Measurements from ENCODE around the gene NSD2.

The NSD2 gene

GRCh38 chr4:1854752-1855151 lies 16.4 kb upstream of the NSD2 start:
- WGBS, 2 experiments: 100% methylated on average over 1 of the region's 1 CpG; no CpG with 5 or more reads in 1 of the 2 experiments
- Histone ChIP-seq H3K27me3 (ENCODE audit: control insufficient read depth, insufficient read depth, low read length, poor library complexity, severe bottlenecking) (peaks cover 33% of the 10 kb centered on the region), H3K9me3 (ENCODE audit: control insufficient read depth, low read length) (no peaks in the 10 kb centered on the region), H3K36me3 (ENCODE audit: control insufficient read depth, insufficient read depth, low read length) (no peaks in the 10 kb centered on the region), H3K27ac (ENCODE audit: insufficient read depth, low read depth, low read length, poor library complexity, severe bottlenecking) (no peak overlapping the region), H3K4me1 (ENCODE audit: control insufficient read depth, insufficient read depth, low read length) (peaks cover 4% of the 10 kb centered on the region), H3K4me3 (ENCODE audit: insufficient read depth, low read depth, low read length) (peak overlapping the region; percentile 70)

DNA sequence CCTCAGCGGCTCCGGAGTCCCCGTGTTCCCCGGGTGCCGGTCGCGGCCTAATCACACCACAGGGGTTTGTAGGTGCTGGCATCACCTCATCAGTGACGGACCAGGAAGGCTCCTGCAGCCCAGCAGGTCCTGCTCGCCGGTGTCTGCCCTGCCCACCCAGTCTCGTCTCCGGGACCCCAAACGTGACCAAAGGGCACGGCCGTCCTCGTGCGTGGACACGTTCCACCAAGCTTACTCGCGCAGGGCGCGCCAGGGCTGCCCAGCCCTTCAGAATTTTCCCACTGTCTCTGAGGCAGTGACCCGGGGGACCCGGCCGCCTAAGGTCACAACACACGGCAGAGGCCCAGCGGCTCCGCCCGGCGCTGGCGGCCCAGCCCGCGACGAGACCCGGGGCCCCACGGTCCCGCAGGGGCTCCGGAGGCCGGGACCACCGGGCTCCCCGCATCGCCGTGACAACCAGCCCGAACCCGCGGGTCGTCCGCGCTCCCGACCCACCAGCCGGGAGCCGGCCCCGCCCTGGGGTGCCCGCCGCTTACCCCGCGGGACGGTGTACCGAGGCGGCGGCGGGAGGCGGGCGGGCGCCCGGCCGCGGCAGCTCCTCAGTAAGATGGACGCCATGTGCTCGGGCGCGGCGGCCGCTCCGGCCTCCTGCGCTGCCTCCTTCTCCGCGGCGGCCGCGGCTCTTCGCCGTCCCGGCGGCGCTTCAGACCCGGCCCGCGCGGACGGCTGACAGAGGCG lies 15.7 kb upstream of the NSD2 start:
- H3K27ac ChIP-seq (ENCODE audit: insufficient read depth, low read depth, low read length, poor library complexity, severe bottlenecking): peak overlapping the region; percentile 16
- WGBS, 2 experiments: 1% methylated on average over 92 of the region's 92 CpGs
- no peaks in the 10 kb centered on the region for H3K9me3 ChIP-seq (ENCODE audit: control insufficient read depth, low read length)

GRCh38 chr4:1856071-1856942 lies 14.9 kb upstream of the NSD2 start, which contains the start of gene LETM1:
Gene LETM1 (minus strand): TSS chr4:1856156. CDS start chr4:1855950, 206 bp downstream.
- Histone ChIP-seq H3K36me3 (ENCODE audit: control insufficient read depth, insufficient read depth, low read length) (no peaks in the 10 kb centered on the region), H3K9me3 (ENCODE audit: control insufficient read depth, low read length) (no peaks in the 10 kb centered on the region), H3K4me3 (ENCODE audit: insufficient read depth, low read depth, low read length) (peak within 1 kb of the TSS; percentile 70), H3K4me1 (ENCODE audit: control insufficient read depth, insufficient read depth, low read length) (peaks cover 4% of the 10 kb centered on the region), H3K27me3 (ENCODE audit: control insufficient read depth, insufficient read depth, low read length, poor library complexity, severe bottlenecking) (peaks cover 47% of the 10 kb centered on the region), H3K27ac (ENCODE audit: insufficient read depth, low read depth, low read length, poor library complexity, severe bottlenecking) (peak within 1 kb of the TSS; percentile 16)
- 0 to 1% methylated on average over 107 of the region's 107 CpGs for WGBS, 2 experiments

More for the DNA sequence above, 15.7 kb upstream of the NSD2 start:
- H3K27me3 ChIP-seq (ENCODE audit: control insufficient read depth, insufficient read depth, low read length, poor library complexity, severe bottlenecking): peaks cover 39% of the 10 kb centered on the region
- no peaks in the 10 kb centered on the region for H3K36me3 ChIP-seq (ENCODE audit: control insufficient read depth, insufficient read depth, low read length)
- H3K4me3 ChIP-seq (ENCODE audit: insufficient read depth, low read depth, low read length): peak overlapping the region; percentile 70
- H3K4me1 ChIP-seq (ENCODE audit: control insufficient read depth, insufficient read depth, low read length): peaks cover 4% of the 10 kb centered on the region

DNA sequence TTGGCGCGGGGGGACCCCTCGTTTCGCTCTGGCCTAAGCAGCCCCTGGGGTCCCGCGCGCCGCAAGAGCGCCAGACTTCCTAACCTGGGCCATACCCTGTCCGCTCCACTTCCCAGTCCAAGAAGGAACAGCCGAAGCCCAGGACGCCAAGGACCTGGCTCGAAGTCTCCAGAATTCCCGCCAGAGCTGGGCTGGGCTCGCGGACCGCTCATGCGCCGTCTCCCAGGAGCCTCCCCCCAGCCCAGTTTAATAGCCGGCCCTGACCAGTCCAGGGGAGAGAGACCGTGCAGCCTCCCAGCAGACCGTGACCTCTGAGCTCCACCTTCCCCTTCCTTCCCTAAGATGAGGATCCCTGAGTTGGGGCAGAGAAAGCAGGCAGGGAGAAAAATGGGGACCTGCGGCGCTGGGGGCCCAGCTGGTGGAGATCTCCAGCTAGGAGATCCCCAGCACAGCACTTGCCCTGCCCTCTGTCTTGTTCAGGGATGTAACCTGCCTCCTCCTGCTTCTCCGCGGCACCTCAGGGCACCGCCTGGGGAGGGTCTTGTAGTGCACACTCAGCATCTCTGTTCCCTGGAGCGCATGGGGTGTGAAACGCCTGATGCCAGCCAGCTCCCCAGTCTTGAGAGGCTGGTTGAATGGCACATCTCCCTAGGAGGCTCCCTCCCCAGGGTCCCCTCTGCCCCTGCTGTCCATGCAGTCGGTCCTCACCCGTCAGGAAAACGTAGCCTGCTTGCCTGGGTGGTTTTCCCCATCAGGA lies 14.1 kb upstream of the NSD2 start:
- peak overlapping the region; percentile 70 for H3K4me3 ChIP-seq (ENCODE audit: insufficient read depth, low read depth, low read length)
- H3K27me3 ChIP-seq (ENCODE audit: control insufficient read depth, insufficient read depth, low read length, poor library complexity, severe bottlenecking): peaks cover 55% of the 10 kb centered on the region
- H3K9me3 ChIP-seq (ENCODE audit: control insufficient read depth, low read length): no peaks in the 10 kb centered on the region
- H3K36me3 ChIP-seq (ENCODE audit: control insufficient read depth, insufficient read depth, low read length): no peaks in the 10 kb centered on the region
- H3K4me1 ChIP-seq (ENCODE audit: control insufficient read depth, insufficient read depth, low read length): peaks cover 4% of the 10 kb centered on the region
- WGBS, 2 experiments: 28% methylated on average over 32 of the region's 32 CpGs
- H3K27ac ChIP-seq (ENCODE audit: insufficient read depth, low read depth, low read length, poor library complexity, severe bottlenecking): no peak overlapping the region

DNA sequence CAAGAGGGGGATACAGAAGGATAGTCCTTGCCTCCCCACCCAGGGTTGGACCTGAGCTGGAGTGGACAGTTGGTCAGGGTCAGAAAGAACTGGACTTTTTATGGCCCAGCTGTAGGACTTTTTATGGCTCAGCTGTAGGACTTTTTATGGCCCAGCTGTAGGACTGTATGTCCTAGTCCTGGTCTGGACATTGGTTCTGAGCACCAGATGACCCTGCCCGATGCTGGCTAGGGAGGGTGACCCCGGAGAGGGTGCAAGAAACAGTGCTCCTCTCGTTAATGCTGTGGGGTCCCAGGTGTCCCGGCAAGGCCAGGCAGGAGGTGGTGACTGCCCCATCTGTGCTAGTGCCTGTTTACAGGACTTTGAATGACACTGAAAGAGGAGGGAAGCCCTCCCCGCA lies 13.3 kb upstream of the NSD2 start:
- Histone ChIP-seq H3K27me3 (ENCODE audit: control insufficient read depth, insufficient read depth, low read length, poor library complexity, severe bottlenecking) (peaks cover 63% of the 10 kb centered on the region), H3K27ac (ENCODE audit: insufficient read depth, low read depth, low read length, poor library complexity, severe bottlenecking) (no peak overlapping the region), H3K9me3 (ENCODE audit: control insufficient read depth, low read length) (no peaks in the 10 kb centered on the region), H3K4me1 (ENCODE audit: control insufficient read depth, insufficient read depth, low read length) (peaks cover 4% of the 10 kb centered on the region), H3K4me3 (ENCODE audit: insufficient read depth, low read depth, low read length) (no peak overlapping the region), H3K36me3 (ENCODE audit: control insufficient read depth, insufficient read depth, low read length) (no peaks in the 10 kb centered on the region)
- 90% methylated on average over 5 of the region's 5 CpGs for WGBS, 2 experiments

DNA sequence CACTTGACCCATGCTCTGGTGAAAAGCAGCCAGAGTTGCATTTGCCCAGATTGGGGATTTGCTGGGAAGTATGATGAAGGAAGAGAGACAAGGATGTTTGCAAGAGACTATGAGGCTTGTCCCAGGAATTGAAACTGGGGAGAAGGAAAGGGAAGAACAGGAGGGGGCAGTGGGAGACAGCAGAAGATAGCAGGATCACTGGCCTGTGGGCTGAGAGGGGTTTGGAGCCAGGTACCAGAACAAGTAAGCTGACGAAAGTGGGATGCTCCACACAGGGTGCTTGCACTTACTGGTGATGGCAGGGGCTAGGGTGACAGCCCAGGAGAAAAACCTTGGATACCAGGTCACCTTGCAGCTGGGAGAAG lies 11.8 kb upstream of the NSD2 start:
- 63 to 64% methylated on average over 1 of the region's 1 CpG for WGBS, 2 experiments

GRCh38 chr4:1862055-1862911 lies 8.9 kb upstream of the NSD2 start:
- no peaks in the 10 kb centered on the region for H3K36me3 ChIP-seq (ENCODE audit: control insufficient read depth, insufficient read depth, low read length)
- WGBS, 2 experiments: 31 to 34% methylated on average over 45 of the region's 45 CpGs
- no peak overlapping the region for H3K27ac ChIP-seq (ENCODE audit: insufficient read depth, low read depth, low read length, poor library complexity, severe bottlenecking)
- peaks cover 26% of the 10 kb centered on the region for H3K4me1 ChIP-seq (ENCODE audit: control insufficient read depth, insufficient read depth, low read length)
- peaks cover 74% of the 10 kb centered on the region for H3K27me3 ChIP-seq (ENCODE audit: control insufficient read depth, insufficient read depth, low read length, poor library complexity, severe bottlenecking)
- no peaks in the 10 kb centered on the region for H3K9me3 ChIP-seq (ENCODE audit: control insufficient read depth, low read length)
- H3K4me3 ChIP-seq (ENCODE audit: insufficient read depth, low read depth, low read length): no peak overlapping the region

More for the DNA sequence above, 11.8 kb upstream of the NSD2 start:
- Histone ChIP-seq H3K4me1 (ENCODE audit: control insufficient read depth, insufficient read depth, low read length) (peaks cover 17% of the 10 kb centered on the region), H3K27ac (ENCODE audit: insufficient read depth, low read depth, low read length, poor library complexity, severe bottlenecking) (no peak overlapping the region), H3K36me3 (ENCODE audit: control insufficient read depth, insufficient read depth, low read length) (no peaks in the 10 kb centered on the region), H3K9me3 (ENCODE audit: control insufficient read depth, low read length) (no peaks in the 10 kb centered on the region), H3K27me3 (ENCODE audit: control insufficient read depth, insufficient read depth, low read length, poor library complexity, severe bottlenecking) (peaks cover 72% of the 10 kb centered on the region), H3K4me3 (ENCODE audit: insufficient read depth, low read depth, low read length) (no peak overlapping the region)

DNA sequence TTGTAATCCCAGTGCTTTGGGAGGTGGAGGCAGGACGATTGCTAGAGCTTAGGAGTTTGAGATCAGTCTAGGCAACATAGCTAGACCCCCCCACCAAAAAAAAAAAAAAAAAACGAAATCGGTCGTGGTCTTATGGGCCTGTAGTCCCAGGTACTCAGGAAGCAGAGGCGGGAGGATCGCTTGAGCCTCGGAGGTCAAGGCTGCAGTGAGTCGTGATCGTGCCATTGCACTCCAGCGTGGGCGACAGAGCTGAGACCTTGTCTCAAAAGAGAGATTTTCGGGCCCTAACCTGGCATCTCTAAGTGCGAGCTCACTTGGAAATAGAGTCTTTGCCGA lies 8.3 kb upstream of the NSD2 start:
- H3K4me1 ChIP-seq (ENCODE audit: control insufficient read depth, insufficient read depth, low read length): peaks cover 26% of the 10 kb centered on the region
- H3K4me3 ChIP-seq (ENCODE audit: insufficient read depth, low read depth, low read length): no peak overlapping the region
- H3K27me3 ChIP-seq (ENCODE audit: control insufficient read depth, insufficient read depth, low read length, poor library complexity, severe bottlenecking): peaks cover 74% of the 10 kb centered on the region
- H3K27ac ChIP-seq (ENCODE audit: insufficient read depth, low read depth, low read length, poor library complexity, severe bottlenecking): no peak overlapping the region
- 68 to 71% methylated on average over 13 to 14 of the region's 14 CpGs for WGBS, 2 experiments
- H3K36me3 ChIP-seq (ENCODE audit: control insufficient read depth, insufficient read depth, low read length): no peaks in the 10 kb centered on the region
- no peaks in the 10 kb centered on the region for H3K9me3 ChIP-seq (ENCODE audit: control insufficient read depth, low read length)

GRCh38 chr4:1863297-1864033 lies 7.7 kb upstream of the NSD2 start:
- H3K4me1 ChIP-seq (ENCODE audit: control insufficient read depth, insufficient read depth, low read length): peaks cover 26% of the 10 kb centered on the region
- H3K27ac ChIP-seq (ENCODE audit: insufficient read depth, low read depth, low read length, poor library complexity, severe bottlenecking): no peak overlapping the region
- 91 to 92% methylated on average over 11 of the region's 11 CpGs for WGBS, 2 experiments
- H3K4me3 ChIP-seq (ENCODE audit: insufficient read depth, low read depth, low read length): no peak overlapping the region
- no peaks in the 10 kb centered on the region for H3K9me3 ChIP-seq (ENCODE audit: control insufficient read depth, low read length)
- peaks cover 73% of the 10 kb centered on the region for H3K27me3 ChIP-seq (ENCODE audit: control insufficient read depth, insufficient read depth, low read length, poor library complexity, severe bottlenecking)
- no peaks in the 10 kb centered on the region for H3K36me3 ChIP-seq (ENCODE audit: control insufficient read depth, insufficient read depth, low read length)
